ENCODE measurements around the gene SYNC. TPM values are rescaled to one million over a fixed set of nuclear protein-coding genes. Genes with fewer than 3 reads are reported as not detected.

SYNC gene
- total RNA-seq (ENCODE audit: low replicate concordance): 1.2 and 1.3 TPM in 2 replicates
- long read RNA-seq, partial matches to known transcripts: 0 of 17 reads
- long read RNA-seq, other reads (novel, unspliced or antisense): 17 of 17 reads

DNA sequence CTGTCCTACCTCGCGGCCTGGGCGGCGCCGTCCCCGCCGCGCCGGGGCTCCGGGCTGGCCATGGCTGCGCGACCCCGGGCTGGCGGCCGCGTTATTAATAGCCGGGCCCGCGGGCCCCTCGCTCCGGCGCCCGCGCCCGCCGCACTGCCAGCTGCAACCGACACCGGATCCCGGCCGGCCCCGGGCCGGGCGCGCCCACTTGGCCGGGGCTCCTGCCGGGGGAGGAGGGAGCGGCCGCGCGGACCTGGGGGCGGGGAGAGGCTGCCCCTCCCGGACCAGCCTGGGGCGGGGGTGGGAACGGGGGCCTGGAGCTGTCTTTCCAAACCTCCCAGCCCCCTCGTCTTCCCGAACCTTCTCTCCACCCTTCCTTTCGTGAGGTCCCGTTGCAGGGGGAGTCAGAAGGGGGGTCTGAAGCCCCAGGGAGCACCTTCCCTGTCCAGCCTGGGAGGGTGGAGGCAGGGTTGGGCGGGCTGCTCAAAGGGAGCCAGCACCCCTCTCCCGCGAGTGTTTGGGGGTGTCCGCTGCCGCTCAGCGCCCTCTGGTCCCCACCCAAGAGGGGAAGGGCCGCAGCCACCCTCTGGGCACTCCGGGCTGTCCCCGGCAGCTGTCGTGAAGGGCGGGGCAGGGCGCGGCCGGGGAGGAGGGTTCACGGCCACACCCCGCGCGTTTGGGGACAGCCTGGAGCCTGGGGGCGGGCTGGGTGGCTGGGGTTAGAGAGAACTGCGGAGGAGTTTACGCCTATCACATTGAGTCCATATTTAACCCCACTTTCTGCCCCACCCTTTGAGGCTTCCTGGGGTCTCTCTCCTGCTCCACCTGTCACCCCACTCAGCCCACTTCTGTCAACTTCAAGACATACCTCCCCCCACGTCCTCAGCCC, at the start of gene SYNC:
TSS of gene SYNC (minus strand) at position 172 of the 880 bp plus-strand sequence. CDS start at position 62, 110 bp downstream.
- peak within 1 kb of the TSS; percentile 90 for H3K27ac Mint-ChIP-seq
- peak within 1 kb of the TSS; percentile 89 for H3K4me3 Mint-ChIP-seq

DNA sequence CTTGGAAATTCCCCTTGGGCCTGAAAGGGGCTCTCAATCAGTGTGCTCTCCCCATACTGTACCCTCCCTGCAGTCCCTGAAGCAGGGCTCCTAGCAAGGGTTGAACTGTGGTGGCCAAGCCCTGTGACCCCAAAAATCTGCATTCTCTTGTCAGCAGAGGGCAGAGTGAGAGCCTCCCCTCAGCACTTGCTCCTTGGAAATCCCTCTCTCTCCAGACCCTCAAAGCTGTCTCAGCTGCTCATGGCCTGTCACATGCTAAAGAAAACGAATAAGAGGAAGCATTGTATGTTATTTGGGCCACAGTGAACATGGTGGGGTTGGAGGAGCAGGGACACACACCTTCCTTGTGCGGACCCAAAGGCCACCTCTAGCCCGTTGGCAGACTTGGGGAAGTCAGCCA, 47.2 kb upstream of the SYNC start:
- H3K27me3 Mint-ChIP-seq: no peaks in the 10 kb centered on the region
- no peaks in the 10 kb centered on the region for H3K36me3 Mint-ChIP-seq
- no peak overlapping the region for H3K27ac Mint-ChIP-seq
- no peak for DNase-seq (ENCODE audit: extremely low spot score, unreplicated experiment)
- H3K4me1 Mint-ChIP-seq (ENCODE audit: unreplicated experiment): peaks cover 21% of the 10 kb centered on the region
- H3K4me3 Mint-ChIP-seq: no peak overlapping the region
- TF ChIP-seq, protein P1, sequence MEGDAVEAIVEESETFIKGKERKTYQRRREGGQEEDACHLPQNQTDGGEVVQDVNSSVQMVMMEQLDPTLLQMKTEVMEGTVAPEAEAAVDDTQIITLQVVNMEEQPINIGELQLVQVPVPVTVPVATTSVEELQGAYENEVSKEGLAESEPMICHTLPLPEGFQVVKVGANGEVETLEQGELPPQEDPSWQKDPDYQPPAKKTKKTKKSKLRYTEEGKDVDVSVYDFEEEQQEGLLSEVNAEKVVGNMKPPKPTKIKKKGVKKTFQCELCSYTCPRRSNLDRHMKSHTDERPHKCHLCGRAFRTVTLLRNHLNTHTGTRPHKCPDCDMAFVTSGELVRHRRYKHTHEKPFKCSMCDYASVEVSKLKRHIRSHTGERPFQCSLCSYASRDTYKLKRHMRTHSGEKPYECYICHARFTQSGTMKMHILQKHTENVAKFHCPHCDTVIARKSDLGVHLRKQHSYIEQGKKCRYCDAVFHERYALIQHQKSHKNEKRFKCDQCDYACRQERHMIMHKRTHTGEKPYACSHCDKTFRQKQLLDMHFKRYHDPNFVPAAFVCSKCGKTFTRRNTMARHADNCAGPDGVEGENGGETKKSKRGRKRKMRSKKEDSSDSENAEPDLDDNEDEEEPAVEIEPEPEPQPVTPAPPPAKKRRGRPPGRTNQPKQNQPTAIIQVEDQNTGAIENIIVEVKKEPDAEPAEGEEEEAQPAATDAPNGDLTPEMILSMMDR (conservative IDR thresholded peaks at IDR 0.05): no peak
- H3K9me3 Mint-ChIP-seq: no peaks in the 10 kb centered on the region

More for the DNA sequence above, at the start of gene SYNC:
- Mint-ChIP-seq H3K9me3 (no peaks in the 10 kb centered on the region), H3K36me3 (no peaks in the 10 kb centered on the region), H3K27me3 (peaks cover 10% of the 10 kb centered on the region), H3K4me1 (ENCODE audit: unreplicated experiment) (peaks cover 19% of the 10 kb centered on the region)
- TF ChIP-seq, protein P1 (conservative IDR thresholded peaks at IDR 0.05): no peak
- DNase-seq (ENCODE audit: extremely low spot score, unreplicated experiment): no peak

DNA sequence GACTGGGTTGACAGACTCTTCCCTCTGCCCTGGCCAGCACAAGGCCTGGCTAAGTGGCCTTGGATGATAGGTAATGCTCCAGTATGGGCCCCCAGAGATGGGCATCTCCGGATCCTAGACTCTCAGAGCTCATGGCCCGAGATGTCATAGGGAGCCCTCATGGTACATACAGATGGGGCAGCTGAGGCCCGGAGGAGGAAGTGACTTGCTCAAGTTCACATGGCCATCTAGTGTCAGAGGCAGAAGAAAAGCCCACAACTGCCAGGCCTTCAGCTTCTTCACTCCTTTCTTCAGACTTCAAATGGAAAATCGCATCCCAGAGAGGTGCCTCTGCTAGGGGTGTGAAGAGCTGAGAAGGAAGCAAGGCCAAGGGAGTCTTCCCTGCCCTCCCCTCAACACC, 46.8 kb upstream of the SYNC start:
- TF ChIP-seq, protein P1 (conservative IDR thresholded peaks at IDR 0.05): no peak
- Mint-ChIP-seq H3K27me3 (no peaks in the 10 kb centered on the region), H3K27ac (peak overlapping the region; percentile 61), H3K36me3 (no peaks in the 10 kb centered on the region), H3K4me1 (ENCODE audit: unreplicated experiment) (peaks cover 21% of the 10 kb centered on the region), H3K4me3 (no peak overlapping the region), H3K9me3 (no peaks in the 10 kb centered on the region)
- DNase-seq (ENCODE audit: extremely low spot score, unreplicated experiment): no peak

DNA sequence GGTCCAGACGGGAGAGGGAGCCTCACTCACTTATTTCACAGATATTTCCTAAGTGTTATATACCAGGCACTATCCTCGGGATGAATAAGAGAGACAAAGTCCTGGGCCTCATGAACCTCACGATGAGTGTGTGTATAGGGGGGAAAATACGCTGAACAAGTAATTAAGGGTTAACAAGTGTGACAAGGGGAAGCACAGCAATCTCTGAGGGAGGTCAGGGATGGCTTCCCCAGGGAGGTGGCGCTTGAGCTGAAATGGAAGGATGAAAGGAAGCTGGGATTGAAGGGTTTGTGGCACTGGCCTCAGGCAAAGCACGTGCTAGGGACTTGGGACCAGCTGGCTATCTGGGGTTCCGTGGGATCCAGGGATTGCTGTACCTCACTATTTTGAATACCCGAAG, 46.4 kb upstream of the SYNC start:
- Mint-ChIP-seq H3K27me3 (no peaks in the 10 kb centered on the region), H3K36me3 (peaks cover 4% of the 10 kb centered on the region), H3K9me3 (no peaks in the 10 kb centered on the region), H3K4me1 (ENCODE audit: unreplicated experiment) (peaks cover 25% of the 10 kb centered on the region), H3K4me3 (no peak overlapping the region), H3K27ac (peak overlapping the region; percentile 61)
- no peak for DNase-seq (ENCODE audit: extremely low spot score, unreplicated experiment)
- TF ChIP-seq, protein P1 (conservative IDR thresholded peaks at IDR 0.05): no peak

DNA sequence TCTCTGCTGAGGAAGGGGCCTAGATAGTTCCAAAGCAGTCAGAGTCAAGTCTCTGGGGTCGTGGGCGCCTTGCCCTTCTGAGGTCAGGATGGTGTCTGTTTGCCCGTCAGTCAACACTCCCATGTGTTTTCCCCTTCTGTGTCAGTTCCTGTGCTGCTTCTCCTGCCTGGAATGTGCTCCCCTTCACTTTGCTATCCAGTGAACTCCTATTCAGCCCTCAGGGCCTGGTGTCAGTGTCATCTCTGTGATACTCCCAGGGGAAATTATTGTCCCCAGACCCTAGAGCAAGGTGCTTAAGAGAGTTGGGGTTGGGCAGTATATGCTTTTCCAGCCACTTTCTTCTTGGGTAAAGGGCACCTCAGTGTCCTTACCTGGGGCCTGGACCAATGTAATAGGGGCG, 45.8 kb upstream of the SYNC start:
- TF ChIP-seq, protein P1 (conservative IDR thresholded peaks at IDR 0.05): no peak
- Mint-ChIP-seq H3K27ac (no peak overlapping the region), H3K4me1 (ENCODE audit: unreplicated experiment) (peaks cover 31% of the 10 kb centered on the region), H3K36me3 (peaks cover 4% of the 10 kb centered on the region), H3K27me3 (no peaks in the 10 kb centered on the region), H3K4me3 (no peak overlapping the region), H3K9me3 (no peaks in the 10 kb centered on the region)
- no peak for DNase-seq (ENCODE audit: extremely low spot score, unreplicated experiment)
